Keratinocyte (primary cell): ENCODE results near the gene LZTR1. TPM values are rescaled to one million over a fixed set of nuclear protein-coding genes. Genes with fewer than 3 reads are reported as not detected.
A peak's percentile ranks its signal among the peaks of the same experiment; 100 is the strongest.
"Not testable (repeated sequence)": the region's sequence is repeated elsewhere in the genome, so short reads cannot be mapped to it uniquely, and the experiment has no call there.

Source experiments
- DNase-seq: peaks from one replicate; pipeline ENCODE4 v3.0.0-alpha.2; 2011; ENCODE audit warnings: low read depth, missing footprints, low spot score
- FAIRE-seq: peaks from 2 replicates; lab custom pipeline; 2011; peaks lifted over from hg19 to GRCh38; lab: Jason Lieb, UNC
- H2AFZ ChIP-seq: 2 replicates; pipeline ENCODE4 v1.6.0; 2012; ENCODE audit warnings: low read length, control low read depth, inconsistent platforms; ENCODE audit not compliant: control insufficient read depth
- H3K27ac ChIP-seq: 2 replicates; pipeline ENCODE4 v1.5.1; 2011; ENCODE audit warnings: low read length; ENCODE audit not compliant: control insufficient read depth, insufficient read depth
- H3K27me3 ChIP-seq: 3 replicates; pipeline ENCODE4 v1.6.0; 2011; ENCODE audit warnings: low read length; ENCODE audit not compliant: control insufficient read depth, insufficient read depth; ENCODE audit errors: extremely low read depth
- H3K36me3 ChIP-seq, 2 experiments: 2 replicates in 1 of 2; 3 replicates in 1 of 2; pipeline ENCODE4 v1.5.1; 2011; ENCODE audit warnings: low read length in 2 of 2, mild to moderate bottlenecking in 1 of 2; ENCODE audit not compliant: control insufficient read depth in 2 of 2, insufficient read depth in 2 of 2; ENCODE audit errors: extremely low read depth in 1 of 2
- H3K4me1 ChIP-seq: 3 replicates; pipeline ENCODE4 v1.5.1; 2011; ENCODE audit warnings: low read length; ENCODE audit not compliant: control insufficient read depth, insufficient read depth; ENCODE audit errors: extremely low read depth
- H3K4me2 ChIP-seq: 3 replicates; pipeline ENCODE4 v1.6.0; 2011; ENCODE audit warnings: low read depth, low read length; ENCODE audit not compliant: control insufficient read depth, insufficient read depth; ENCODE audit errors: extremely low read depth
- H3K4me3 ChIP-seq, 3 experiments: fragments of 200-600 bp in 1 of 3; sonication (generic) in 1 of 3; 2 replicates in 2 of 3; 3 replicates in 1 of 3; pipeline ENCODE4 v1.5.1; 2011 to 2016; ENCODE audit warnings: low read length in 3 of 3, mild to moderate bottlenecking in 3 of 3, control low read depth in 2 of 3, inconsistent platforms in 1 of 3, low read depth in 1 of 3, mixed read lengths in 1 of 3, mixed run types in 1 of 3, moderate library complexity in 1 of 3; ENCODE audit not compliant: control insufficient read depth in 2 of 3, insufficient read depth in 2 of 3; ENCODE audit errors: extremely low read depth in 1 of 3
- H3K79me2 ChIP-seq: 2 replicates; pipeline ENCODE4 v1.6.0; 2012; ENCODE audit warnings: low read length; ENCODE audit not compliant: control insufficient read depth, insufficient read depth
- H3K9ac ChIP-seq: 3 replicates; pipeline ENCODE4 v1.6.0; 2011; ENCODE audit warnings: low read length; ENCODE audit not compliant: control insufficient read depth, insufficient read depth; ENCODE audit errors: extremely low read depth
- H3K9me1 ChIP-seq: 3 replicates; pipeline ENCODE4 v1.6.0; 2011; ENCODE audit warnings: low read length; ENCODE audit not compliant: control insufficient read depth, insufficient read depth; ENCODE audit errors: extremely low read depth
- H3K9me3 ChIP-seq: 2 replicates; pipeline ENCODE4 v1.5.1; 2012; ENCODE audit warnings: low read depth, low read length; ENCODE audit not compliant: control insufficient read depth
- H4K20me1 ChIP-seq: 3 replicates; pipeline ENCODE4 v1.6.0; 2011; ENCODE audit warnings: low read length; ENCODE audit not compliant: control insufficient read depth, insufficient read depth; ENCODE audit errors: extremely low read depth
- EZH2 ChIP-seq: IDR thresholded peaks from one replicate; pipeline ENCODE4 v1.6.1; 2012; ENCODE audit warnings: inconsistent platforms, mild to moderate bottlenecking, low read length, moderate library complexity
- dilution Hi-C: fragments of 300-500 bp; cut with MboI; formaldehyde crosslinking; loops from one replicate; pipeline ENCODE4 v1.7.0; 2020; ENCODE audit warnings: low sequenced_read_pairs; ENCODE audit not compliant: extremely low pct_ligation_motif_present
- polyA plus RNA-seq, 5 experiments: library from polyadenylated mRNA; depleted of rRNA in 3 of 5; stranded (reverse) in 3 of 5; stranded (forward) in 1 of 5; unstranded in 1 of 5; fragments of >200 nt; gene quantifications; 1 replicate in 1 of 5; 2 replicates in 3 of 5; 3 replicates in 1 of 5; pipeline versions ENCODE4 v1.2.1 to v1.2.3, GENCODE V29; 2011 to 2012; ENCODE audit warnings: missing spikeins in 2 of 5, low read depth in 1 of 5, low replicate concordance in 1 of 5
- TF ChIP-seq, protein P1 (sequence below), 3 experiments: IDR thresholded peaks in 1 of 3; conservative IDR thresholded peaks in 1 of 3; optimal IDR thresholded peaks in 1 of 3; 2 replicates in 2 of 3; 3 replicates in 1 of 3; pipeline versions ENCODE3 to v1.5.1; 2011; ENCODE audit warnings: low read length in 3 of 3, mild to moderate bottlenecking in 3 of 3, moderate library complexity in 2 of 3, control low read depth in 1 of 3, inconsistent platforms in 1 of 3; ENCODE audit not compliant: insufficient read depth in 2 of 3; ENCODE audit errors: extremely low read depth in 1 of 3

Gene LZTR1
- polyA plus RNA-seq, 1 donor (not counting 4 experiments of a cell fraction or from before 2014, with no cell fraction given), result 37.0 TPM

DNA sequence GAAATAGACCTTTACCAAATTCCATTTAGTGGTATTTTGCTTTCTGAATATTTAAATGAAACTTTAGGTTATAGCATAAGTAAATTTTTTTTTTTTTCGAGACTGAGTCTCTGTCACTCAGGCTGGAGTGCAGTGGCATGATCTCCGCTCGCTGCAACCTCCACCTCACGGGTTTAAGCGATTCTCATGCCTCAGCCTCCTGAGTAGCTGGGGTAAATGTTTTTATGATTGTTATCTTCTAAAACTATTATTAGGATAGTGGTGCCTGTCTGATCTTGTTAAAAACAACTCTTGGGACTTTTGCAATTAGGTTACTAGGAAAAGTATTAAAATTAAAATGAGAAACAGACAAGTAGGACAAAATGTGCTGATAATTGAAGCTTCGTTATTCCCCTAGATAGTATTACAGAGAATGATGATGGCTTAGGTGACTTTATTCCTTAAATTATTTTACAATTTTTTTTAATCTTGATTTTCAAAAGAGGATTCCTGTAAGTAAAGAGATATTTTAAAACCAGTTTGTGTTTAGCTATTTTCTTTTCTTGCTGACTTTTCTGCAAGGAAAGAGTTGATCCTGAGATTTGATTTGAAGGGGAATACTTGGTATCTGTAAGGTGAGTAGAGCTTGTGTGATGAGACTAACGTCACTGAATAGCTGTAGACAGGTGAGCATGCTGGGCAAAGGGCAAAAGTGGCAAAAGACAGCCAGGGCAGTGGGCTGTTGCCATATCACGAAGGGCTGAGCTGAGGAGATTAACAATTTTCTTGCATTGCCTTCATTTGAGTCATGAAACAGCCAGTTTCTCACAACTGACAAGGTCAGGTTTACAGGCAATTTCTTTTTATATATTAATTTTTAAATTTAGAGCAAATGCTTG is 44.1 kb upstream of the LZTR1 start:
- H3K27ac ChIP-seq, result no peak overlapping the region
- DNase-seq (no peak), FAIRE-seq (no peak)
- peaks cover 4% of the 10 kb centered on the region for H3K9me1 ChIP-seq
- H4K20me1 ChIP-seq, result peaks cover 48% of the 10 kb centered on the region
- H3K9ac ChIP-seq, result no peak overlapping the region
- dilution Hi-C loops, result no loop called here
- no peaks in the 10 kb centered on the region for H3K9me3 ChIP-seq
- TF ChIP-seq, protein P1, sequence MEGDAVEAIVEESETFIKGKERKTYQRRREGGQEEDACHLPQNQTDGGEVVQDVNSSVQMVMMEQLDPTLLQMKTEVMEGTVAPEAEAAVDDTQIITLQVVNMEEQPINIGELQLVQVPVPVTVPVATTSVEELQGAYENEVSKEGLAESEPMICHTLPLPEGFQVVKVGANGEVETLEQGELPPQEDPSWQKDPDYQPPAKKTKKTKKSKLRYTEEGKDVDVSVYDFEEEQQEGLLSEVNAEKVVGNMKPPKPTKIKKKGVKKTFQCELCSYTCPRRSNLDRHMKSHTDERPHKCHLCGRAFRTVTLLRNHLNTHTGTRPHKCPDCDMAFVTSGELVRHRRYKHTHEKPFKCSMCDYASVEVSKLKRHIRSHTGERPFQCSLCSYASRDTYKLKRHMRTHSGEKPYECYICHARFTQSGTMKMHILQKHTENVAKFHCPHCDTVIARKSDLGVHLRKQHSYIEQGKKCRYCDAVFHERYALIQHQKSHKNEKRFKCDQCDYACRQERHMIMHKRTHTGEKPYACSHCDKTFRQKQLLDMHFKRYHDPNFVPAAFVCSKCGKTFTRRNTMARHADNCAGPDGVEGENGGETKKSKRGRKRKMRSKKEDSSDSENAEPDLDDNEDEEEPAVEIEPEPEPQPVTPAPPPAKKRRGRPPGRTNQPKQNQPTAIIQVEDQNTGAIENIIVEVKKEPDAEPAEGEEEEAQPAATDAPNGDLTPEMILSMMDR (optimal IDR thresholded peaks at IDR 0.05 in 1 of 3, IDR thresholded peaks at IDR 0.05 in 1 of 3, conservative IDR thresholded peaks at IDR 0.05 in 1 of 3; ENCODE audit: extremely low read depth in 1 of 3, insufficient read depth in 2 of 3, low read length in 3 of 3), result no peak
- TF ChIP-seq EZH2, result no peak
- no peaks in the 10 kb centered on the region for H3K27me3 ChIP-seq
- peak overlapping the region; percentile 44 for H3K4me2 ChIP-seq
- no peak overlapping the region for H2AFZ ChIP-seq
- H3K79me2 ChIP-seq, result peaks cover 94% of the 10 kb centered on the region
- H3K4me3 ChIP-seq, result no peak overlapping the region
- peaks cover 20% of the 10 kb centered on the region for H3K4me1 ChIP-seq
- H3K36me3 ChIP-seq, result peaks cover 9 to 30% of the 10 kb centered on the region in 2 experiments

DNA sequence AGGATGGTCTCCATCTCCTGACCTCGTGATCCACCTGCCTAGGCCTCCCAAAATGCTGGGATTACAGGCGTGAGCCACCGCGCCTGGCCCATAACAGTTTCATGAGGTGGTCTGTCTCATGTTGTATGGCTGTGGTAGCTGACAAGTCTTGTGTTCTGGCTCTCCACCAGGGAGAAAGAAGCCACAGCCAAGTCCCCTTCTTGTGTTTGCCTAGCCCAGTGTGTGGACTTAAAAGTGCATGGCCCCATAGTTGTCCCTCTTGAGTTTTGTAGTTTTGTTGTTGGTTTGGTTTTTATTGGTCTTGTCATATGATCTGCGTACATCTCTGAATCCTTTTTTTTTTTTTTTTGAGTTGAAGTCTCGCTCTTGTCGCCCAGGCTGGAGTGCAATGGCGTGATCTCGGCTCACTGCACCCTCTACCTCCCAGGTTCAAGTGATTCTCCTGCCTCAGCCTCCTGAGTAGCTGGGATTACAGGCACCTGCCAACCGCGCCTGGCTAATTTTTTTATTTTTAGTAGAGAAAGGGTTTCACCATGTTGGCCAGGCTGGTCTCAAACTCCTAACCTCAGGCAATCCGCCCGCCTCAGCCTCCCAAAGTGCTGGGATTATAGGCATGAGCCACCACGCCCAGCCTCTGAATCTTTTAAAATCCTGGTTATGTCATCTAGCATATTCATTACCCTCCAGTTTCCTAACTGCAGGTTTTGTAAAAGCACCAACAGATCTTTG is 42.5 kb upstream of the LZTR1 start:
- H2AFZ ChIP-seq, H3K9ac ChIP-seq, H3K27me3 ChIP-seq, dilution Hi-C loops, DNase-seq, H3K4me2 ChIP-seq, H3K4me3 ChIP-seq, H3K9me1 ChIP-seq, FAIRE-seq, H3K27ac ChIP-seq, H3K9me3 ChIP-seq: not testable (repeated sequence)
- Histone ChIP-seq H3K36me3 (peaks cover 5 to 24% of the 10 kb centered on the region in 2 experiments), H3K79me2 (peaks cover 93% of the 10 kb centered on the region), H3K4me1 (peaks cover 21% of the 10 kb centered on the region), H4K20me1 (peaks cover 43% of the 10 kb centered on the region)
